ENCODE results near the gene WWOX.

DNA sequence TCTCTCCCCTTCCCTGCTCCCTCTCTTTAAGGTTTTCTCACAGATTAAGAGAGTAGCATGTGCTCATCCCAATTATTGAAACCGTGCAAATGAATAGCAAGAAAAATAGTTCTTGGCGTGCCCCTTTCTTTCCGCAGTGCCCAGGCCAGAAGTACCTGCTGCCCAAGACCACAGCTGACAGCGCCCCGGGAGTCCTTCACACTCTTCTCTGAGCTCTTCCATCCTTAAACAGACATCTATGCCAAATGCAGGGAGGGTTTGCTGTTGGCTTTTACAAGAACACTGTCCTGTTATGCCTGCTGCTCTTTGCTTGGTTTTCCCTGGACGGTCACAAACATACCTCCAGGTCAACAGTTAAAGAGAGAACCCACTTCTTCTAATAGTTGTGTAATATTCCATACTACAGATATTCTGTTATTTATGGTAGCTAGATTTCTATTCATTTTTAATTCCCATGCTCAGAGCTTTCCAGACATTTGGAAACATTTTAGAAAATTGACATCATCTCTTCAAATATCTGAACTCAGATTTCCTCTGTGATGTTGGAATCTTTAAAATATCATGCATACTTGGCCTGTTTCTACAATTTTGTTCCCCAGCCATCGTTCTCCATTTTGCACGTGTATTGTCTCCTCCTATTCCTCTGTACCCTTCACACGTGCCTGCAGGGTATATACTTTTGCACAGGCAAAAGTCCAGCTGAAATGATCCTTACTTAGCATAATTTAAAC, 416.7 kb downstream of the WWOX start:
- TF ChIP-seq POLR2A (IDR thresholded peaks at IDR 0.05): no peak
- TF ChIP-seq, protein P1, sequence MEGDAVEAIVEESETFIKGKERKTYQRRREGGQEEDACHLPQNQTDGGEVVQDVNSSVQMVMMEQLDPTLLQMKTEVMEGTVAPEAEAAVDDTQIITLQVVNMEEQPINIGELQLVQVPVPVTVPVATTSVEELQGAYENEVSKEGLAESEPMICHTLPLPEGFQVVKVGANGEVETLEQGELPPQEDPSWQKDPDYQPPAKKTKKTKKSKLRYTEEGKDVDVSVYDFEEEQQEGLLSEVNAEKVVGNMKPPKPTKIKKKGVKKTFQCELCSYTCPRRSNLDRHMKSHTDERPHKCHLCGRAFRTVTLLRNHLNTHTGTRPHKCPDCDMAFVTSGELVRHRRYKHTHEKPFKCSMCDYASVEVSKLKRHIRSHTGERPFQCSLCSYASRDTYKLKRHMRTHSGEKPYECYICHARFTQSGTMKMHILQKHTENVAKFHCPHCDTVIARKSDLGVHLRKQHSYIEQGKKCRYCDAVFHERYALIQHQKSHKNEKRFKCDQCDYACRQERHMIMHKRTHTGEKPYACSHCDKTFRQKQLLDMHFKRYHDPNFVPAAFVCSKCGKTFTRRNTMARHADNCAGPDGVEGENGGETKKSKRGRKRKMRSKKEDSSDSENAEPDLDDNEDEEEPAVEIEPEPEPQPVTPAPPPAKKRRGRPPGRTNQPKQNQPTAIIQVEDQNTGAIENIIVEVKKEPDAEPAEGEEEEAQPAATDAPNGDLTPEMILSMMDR (IDR thresholded peaks at IDR 0.05): no peak

Measured in thyroid gland (tissue), 4 donors.